Uterus (tissue), 2 donors: ENCODE results near the gene OSBPL8.

Experiments used
- CTCF ChIP-seq, 4 experiments: fragments of 200-600 bp in 2 of 4; fragments of 450-650 bp in 2 of 4; sonication (generic) in 2 of 4; IDR thresholded peaks; one replicate each; pipeline ENCODE4 v1.5.1; 2016 to 2019; ENCODE audit warnings: antibody characterized with exemption in 4 of 4, mild to moderate bottlenecking in 2 of 4, moderate library complexity in 1 of 4
- POLR2A ChIP-seq, 2 donors: fragments of 450-650 bp; IDR thresholded peaks; one replicate each; pipeline ENCODE4 v1.6.1; 2016; ENCODE audit warnings: antibody characterized with exemption in 2 of 2, mild to moderate bottlenecking in 1 of 2, moderate library complexity in 1 of 2

GRCh38 chr12:76590131-76590530 is 30.6 kb upstream of the OSBPL8 start:
- TF ChIP-seq CTCF (IDR thresholded peaks at IDR 0.05) = no peak
- TF ChIP-seq POLR2A (IDR thresholded peaks at IDR 0.05) = no peak
